Gastroesophageal sphincter (tissue), 3 donors: ENCODE results near the gene CHST9.
"Not testable (repeated sequence)": the region's sequence is repeated elsewhere in the genome, so short reads cannot be mapped to it uniquely, and the experiment has no call there.

Experiments used
- CTCF ChIP-seq, 4 experiments: fragments of 200-600 bp in 2 of 4; fragments of 450-650 bp in 2 of 4; sonication (generic) in 1 of 4; IDR thresholded peaks; one replicate each; pipeline ENCODE4 v1.5.1; 2017 to 2019; ENCODE audit warnings: antibody characterized with exemption in 4 of 4, mild to moderate bottlenecking in 2 of 4, moderate library complexity in 2 of 4
- POLR2A ChIP-seq, 2 donors: fragments of 450-650 bp; IDR thresholded peaks; one replicate each; pipeline ENCODE4 v1.6.1; 2017; ENCODE audit warnings: antibody characterized with exemption in 2 of 2, mild to moderate bottlenecking in 2 of 2, moderate library complexity in 1 of 2

GRCh38 chr18:27231671-27232070 is 46.6 kb upstream of the CHST9 start:
- TF ChIP-seq CTCF, POLR2A (IDR thresholded peaks at IDR 0.05): not testable (repeated sequence)
